Stimulated activated CD8-positive, alpha-beta memory T cell treated with anti-CD3 and anti-CD28 coated beads, Interleukin-7, amount 100 ng/mL, for 4 hours (primary cell): ENCODE results near the gene TSHR.
"Not testable (repeated sequence)": the region's sequence is repeated elsewhere in the genome, so short reads cannot be mapped to it uniquely, and the experiment has no call there.

ENCODE experiments used
- DNase-seq, 2 donors: peaks; one replicate each; pipeline ENCODE4 v3.0.0-alpha.2; 2020; ENCODE audit warnings: low read depth in 2 of 2

TSHR gene

DNA sequence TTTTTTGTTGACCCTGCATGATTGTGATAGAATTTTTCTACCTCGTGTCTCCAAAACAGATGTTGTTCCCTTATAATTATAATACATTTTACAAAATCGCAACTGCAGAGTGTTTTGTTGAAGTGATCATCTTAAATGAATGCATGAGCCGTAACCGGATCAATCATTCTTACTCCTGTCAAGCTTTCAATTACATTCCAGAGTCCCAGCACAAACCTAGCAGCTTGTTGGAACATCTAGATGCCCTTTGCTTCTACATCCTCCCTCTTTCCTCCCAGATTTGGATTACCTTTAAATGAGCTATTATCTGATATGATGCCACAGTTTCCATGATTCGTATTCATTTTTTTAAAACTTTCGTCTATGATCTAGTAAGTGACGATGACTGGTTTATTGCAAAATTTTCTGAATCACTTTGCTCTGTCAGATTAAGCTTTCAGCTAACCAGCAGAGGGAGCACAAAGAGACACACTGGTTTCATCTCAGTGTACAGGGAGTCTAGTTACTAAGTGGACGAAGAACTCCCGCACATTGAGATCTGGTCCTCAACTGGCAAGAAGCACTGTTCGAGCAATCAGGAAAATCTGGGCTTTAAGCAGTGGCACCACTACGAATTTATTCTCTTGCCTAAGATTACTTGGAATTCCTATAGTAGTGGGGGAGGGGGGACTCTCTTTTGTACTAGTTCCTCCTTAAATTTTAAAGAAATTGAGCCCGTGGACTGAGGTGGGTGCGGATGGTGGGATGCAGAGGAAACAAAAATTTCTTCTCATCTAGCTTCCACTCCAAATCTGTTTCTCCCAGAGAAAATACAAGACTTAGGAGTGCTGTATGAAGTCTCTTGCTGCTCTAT is 40.9 kb downstream of the TSHR start:
- DNase-seq, result peak in 1 of 2 donors; percentile 12

DNA sequence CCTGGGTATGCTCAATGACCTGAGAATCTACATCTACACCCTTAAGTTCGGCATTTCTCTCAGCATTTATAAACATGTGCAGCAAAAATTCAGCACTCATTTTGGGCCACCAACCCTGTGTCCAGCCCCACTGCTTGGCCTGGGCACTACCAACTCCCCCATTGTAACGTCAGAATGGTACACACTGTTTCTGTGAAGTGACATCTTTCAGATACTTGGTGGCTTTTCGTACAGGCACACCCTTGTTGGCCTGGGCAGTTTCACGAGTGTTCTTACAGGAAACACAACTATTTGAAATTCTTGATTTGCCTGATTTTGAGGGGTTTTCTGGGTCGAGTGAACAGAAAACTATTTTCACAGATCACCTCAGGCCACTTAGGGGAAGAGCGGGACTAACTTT is 46.0 kb downstream of the TSHR start:
- no peak for DNase-seq

DNA sequence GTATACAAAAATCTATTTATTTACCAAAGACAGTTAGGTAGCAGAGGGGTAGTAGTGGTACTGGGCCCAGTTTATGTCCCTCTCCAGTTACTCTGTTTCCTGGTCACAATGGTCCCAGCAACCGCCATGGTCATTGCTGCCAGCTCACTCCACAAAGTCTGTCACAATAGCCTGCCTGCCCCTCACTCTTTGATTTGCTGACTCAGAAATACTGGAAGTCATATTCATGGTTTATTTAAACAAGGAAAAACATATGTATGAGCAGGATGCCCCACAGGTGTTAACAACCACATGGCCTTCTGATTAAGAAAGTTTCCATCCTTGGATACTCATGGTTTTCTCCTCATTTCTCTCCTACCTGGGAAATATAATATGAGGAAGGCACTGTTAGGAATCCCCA is 49.2 kb downstream of the TSHR start:
- no peak for DNase-seq

DNA sequence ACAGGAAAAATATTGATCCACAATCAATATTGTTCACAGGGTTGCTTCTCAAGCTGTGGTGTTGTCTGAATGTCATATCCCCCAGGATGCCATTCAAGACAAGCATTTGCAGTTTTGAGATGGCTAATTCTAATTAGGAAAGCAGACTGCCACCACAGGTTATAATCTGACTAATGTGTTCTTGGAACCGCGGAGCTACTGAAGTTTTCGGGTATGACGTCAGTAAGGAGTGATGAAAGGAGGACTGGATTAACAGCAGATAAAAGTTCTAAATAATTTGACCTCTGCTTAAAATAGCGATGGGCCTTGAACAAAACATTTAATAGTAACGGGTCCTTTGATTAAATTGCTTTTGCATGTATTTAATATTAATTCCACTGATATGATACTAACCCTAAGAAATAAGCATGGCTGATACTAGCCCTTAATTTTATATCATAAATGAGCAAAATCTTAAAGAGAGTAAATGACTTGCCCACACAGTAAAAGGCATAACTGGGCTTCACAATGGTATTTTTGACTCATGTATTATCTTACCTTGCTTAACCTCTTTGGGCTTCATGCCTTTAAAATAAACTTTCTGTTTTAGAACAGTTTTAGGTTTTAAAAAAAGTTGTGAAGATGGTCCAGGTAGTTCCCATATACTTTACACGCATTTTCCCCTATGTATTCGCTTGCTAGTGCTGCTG is 50.3 kb downstream of the TSHR start:
- no peak for DNase-seq

DNA sequence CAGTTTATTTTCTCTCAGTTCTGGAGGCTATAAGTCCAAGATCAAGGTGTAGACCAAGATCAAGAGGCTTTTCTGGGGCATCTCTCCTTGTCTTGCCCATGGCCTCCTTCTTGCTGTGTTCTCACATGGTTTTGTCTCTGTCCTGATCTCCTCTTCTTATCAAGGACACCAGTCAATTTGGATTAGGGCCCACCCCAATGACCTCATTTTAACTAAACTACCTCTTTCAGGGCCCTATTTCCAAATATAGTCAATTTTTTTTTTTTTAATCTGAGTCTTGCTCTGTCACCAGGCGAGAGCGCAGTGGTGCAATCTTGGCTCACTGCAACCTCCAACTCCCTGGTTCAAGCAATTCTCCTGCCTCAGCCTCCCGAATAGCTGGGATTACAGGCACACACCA is 50.8 kb downstream of the TSHR start:
- DNase-seq, result no peak

DNA sequence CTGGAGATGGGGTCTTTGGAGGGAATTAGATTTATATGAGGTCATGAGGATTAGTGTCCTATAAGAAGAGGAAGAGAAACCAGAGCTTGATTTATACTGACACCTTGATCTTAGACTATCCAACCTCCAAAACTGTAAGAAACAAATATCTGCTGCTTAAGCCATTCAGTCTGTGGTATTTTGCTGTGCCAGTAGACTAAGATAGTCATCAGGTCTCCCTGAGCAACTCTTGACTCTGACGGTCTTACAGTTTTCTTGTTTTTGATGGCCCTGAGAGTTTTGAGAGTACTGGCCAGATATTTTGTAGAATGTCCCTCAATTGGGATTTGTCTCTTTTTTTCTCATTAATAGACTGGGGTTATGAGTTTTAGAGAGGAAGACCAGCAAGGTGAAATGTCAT is 51.7 kb downstream of the TSHR start:
- no peak for DNase-seq

DNA sequence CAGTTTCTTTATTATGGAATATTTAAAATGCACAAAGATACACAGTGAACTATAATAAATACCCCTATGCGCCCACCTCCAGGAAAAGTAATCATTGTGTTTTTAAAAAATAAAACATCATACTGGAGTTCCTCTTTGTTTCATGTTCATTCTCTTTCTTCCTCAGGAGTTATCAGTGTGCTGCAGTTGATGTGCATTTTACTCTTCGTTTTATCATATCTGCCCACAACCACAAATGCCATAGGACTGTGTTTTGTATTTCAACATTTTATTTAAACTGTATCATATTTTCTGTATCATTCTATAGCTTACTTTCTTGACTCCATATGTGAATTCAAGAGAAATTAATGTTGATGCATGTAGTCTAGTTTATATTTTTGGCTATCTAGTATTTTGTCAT is 53.9 kb downstream of the TSHR start:
- DNase-seq, result no peak

DNA sequence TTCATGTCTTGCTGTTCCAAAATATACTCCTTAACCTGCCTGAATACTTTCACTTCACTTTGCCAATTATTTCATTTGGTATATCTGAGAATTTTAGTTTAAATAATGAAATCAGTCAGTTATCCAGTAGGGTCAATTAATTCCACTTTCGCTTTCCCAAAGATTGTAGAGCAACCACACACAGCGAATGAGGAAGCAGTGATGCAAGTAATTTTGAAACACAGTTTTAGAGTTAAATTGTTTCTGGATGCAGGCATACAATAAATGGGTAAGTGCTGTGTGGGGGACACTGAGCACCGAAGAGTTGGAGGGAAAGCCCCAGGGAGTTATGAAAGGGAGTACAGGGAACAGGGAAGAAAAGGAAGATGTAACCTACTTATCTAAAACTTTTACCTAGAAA is 62.8 kb downstream of the TSHR start:
- no peak for DNase-seq

DNA sequence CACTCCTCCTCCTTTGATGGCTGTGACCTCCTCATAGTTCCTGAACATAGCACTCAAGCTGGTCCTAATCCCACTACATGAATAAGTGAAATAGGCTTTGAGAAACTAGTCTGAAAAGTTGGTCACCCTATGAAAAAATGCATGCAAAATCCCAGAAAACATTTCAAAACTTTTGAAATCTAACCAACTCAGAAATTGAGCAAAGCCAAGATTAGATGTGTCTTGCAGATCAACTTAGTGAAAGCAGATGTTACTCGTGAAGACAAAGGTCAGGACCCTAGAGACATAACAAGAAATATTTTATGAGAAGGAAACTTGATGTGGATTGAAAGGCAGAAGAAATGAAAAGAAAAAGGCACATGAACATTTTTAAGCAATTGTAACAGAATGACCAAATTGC is 63.3 kb downstream of the TSHR start:
- no peak for DNase-seq

DNA sequence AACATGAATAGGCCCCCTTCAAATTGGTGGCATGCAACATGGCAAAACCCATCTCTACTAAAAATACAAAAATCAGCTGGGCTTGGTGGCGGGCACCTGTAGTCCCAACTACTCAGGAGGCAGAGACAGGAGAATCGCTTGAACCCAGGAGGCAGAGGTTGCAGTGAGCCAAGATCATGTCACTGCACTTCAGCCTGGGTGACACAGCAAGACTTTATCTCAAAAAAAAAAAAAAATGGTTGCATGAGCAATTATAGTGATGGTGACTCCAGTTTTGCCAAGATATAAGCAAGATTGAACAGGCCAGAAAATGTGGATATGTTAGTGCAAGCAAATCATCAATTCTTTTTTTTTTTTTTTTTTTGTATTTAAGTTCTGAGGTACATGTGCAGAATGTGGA is 63.7 kb downstream of the TSHR start:
- DNase-seq, result not testable (repeated sequence)

DNA sequence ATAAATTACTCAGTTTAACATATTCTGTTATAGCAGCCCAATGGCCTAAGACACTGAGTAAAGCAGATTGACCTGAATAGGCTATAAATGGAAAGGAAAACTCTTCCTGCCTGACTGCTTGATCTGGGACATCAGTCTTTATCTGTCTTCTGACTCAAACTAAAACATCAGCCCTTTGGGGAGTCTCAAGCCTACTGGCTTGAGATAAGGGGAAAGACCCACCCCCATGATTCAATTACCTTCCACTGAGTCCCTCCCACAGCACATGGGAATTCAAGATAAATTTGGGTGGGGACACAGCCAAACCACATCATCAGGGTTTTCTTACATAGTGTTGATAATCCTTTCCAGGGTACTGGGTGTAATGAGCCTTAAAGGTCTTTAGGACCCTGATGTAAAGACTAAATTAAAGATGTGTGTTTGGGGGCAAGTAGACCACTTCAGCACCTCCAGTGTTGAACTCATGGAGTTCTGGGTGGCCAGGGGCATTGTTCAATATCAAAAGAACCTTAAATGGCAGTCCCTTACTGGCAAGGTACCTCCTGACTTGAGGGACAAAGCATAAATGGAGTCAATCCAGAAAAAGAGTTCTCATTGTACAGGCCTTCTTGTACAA is 67.8 kb downstream of the TSHR start:
- DNase-seq, result no peak

DNA sequence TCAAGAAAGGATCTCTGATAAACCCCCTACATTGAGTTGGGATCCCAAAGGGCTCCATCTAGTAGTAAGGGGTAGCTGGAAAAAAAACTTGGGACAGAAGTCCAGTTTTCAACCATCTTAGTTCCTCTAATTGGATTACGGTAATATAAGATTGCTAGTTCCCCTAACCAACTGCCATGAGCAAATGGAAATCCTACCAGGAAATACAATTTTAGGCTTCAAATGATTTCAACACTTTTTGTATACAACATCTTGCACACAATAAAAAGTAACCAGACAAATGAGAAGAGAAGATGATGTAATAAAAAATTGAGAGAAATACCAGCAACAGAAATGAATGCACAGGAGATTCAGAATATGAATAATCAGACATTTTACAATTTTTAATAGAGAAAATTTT is 73.0 kb downstream of the TSHR start:
- DNase-seq, result no peak

DNA sequence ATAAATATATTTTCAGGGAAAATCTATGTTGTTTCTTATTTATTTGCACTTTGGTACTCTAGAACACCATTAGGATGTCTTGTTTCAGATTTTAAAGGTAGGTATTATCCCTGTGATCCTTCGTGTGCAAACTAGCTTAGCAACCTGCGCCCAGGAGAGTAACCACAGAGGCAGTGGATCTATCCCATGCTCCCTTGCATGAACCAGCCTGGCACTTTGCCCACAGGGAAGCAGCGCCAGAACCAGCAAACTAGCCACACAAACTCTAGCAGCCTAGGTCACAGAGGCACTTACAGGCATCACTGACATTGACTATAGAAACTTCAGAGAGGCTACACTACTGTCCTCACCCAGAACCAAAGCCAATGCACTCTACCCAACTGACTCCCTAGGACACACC is 76.1 kb downstream of the TSHR start:
- no peak for DNase-seq

DNA sequence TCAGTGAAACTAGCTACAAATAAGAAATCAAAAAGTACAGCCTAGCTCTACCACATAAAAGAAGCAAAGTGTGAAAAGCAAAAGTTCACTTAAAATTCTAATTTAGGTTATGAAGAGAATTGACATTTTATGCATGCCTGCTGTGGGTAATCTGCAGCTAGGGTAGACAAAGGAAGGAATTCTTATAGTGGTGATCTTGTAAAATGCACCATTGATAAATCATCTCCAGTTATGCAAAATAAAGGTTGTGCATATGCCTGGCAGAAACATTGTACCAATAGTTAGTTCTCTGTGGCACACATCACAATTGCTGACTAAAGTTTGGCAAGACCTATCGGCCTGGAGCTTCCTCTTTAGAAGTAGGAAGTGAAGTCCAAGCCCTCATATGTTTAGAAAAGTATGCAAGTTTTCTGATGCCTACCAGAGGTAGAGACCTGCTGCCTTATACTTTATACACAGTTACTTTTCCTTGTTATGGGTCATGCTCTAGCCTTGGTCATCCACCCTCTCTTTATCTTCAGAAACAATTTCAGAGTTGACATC is 78.3 kb downstream of the TSHR start:
- no peak for DNase-seq

DNA sequence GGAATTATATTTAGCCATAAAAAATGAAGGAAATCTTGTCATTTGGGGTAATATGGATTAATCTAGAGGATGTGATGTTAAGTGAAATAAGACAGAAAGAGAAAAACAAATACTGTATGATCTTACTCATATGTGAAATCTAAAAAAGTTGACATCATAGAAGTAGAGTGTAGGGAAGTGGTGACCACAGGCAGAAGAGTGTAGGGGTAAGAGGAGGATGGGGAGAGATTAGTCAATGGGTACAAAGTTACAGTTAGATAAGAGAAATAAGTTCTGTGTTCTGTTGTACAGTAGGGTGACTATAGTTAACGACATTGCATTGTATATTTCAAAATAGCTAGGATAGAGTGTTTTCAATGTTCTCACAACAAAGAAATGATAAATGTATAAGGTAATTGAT is 87.0 kb downstream of the TSHR start:
- no peak for DNase-seq

DNA sequence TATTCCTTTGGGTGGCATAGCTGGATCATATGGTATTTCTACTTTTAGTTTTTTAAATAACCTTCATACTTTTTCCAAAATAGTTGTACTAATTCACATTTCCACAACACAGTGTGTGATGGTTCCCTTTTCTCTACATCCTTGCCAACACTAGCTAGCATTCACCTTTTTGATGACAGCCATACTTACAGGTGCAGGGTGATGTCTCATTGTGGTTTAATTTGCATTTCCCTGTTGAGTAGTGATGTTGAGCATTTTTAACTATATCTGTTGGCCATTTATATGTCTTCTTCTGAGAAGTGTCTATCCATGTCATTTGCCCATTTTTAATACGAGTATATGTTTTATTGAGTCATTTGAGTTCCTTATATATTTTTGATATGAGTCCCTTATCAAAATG is 96.1 kb downstream of the TSHR start:
- no peak for DNase-seq

DNA sequence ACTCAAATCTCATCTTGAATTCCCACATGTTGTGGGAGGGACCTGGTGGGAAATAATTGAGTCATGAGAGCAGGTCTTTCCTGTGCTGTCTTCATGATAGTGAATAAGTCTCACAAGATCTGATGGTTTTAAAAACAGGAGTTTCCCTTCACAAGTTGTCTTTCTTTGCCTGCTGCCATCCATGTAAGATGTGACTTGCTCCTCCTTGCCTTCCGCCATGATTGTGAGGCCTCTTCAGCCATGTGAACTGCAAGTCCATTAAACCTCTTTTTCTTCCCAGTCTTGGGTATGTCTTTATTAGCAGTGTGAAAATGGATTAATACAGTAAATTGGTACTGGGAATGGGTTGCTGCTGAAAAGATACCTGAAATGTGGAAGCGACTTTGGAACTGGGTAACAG is 98.6 kb downstream of the TSHR start:
- not testable (repeated sequence) for DNase-seq

DNA sequence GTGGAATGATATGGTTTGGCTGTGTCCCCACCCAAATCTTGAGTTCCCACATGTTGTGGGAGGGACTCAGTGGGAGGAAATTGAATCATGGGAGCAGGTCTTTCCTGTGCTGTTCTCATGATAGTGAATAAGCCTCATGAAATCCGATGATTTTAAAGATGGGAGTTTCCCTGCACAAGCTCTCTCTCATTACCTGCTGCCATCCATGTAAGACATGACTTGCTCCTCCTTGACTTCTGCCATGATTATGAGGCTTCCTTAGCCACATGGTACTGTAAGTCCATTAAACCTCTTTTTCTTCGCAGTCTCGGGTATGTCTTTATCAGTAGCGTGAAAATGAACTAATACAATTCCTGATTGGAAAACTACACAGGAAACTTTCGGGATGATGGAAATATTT is 100.5 kb downstream of the TSHR start:
- DNase-seq, result no peak

DNA sequence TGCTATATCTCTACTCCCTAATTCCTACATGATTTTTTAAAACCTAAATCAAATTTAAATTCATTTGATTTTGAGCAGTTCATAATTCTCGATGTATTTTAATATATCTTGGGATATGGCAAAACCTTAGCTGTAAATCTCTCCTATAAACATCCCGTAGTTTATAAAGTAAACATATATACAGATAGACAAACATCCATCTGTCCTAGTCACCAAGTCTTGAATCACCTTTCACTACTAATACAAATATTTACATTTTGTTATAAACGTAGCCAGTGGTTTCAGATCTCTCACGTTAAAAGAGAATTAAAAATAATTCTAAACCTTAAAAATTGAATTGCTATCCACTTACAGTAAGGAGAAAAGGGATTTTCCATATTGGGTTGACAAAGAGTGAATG is 107.0 kb downstream of the TSHR start:
- DNase-seq, result no peak

DNA sequence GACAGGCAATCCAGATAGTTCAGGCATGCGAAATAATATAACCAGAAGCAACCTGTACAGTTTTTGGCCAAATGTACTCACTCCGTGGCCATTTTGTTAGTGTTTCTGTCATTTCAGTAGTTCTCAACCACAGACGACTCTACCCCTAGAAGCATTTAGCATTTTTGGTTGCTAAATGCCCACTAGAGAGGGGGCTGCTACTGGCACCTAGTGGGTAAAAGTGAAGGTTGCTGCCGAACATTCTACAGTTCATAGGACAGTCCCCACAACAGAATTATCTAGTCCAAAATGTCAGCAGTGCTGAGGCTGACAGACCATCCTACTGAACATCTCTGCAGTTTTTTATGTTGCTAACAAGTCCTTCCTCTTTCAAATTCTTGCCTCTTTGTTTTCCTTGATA is 107.4 kb downstream of the TSHR start:
- DNase-seq, result no peak

DNA sequence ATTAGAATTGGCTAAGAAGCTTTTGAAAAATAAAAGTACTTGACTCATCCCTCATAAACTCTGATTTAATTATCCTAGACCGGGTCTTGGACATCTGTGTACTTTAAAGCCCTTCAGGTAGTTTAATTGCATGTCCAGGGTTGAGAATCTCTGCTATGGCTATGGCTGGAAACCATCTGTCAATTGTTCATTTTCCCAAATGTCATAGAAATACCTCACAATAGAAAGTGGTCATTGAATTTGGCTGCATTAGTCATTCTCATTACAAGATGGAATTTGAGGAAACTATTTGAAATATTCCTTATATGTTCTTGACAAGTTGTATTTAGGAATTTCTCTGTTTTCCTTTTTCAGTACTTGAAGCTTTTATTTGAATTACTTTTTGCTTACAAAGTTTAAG is 111.3 kb downstream of the TSHR start:
- no peak for DNase-seq

DNA sequence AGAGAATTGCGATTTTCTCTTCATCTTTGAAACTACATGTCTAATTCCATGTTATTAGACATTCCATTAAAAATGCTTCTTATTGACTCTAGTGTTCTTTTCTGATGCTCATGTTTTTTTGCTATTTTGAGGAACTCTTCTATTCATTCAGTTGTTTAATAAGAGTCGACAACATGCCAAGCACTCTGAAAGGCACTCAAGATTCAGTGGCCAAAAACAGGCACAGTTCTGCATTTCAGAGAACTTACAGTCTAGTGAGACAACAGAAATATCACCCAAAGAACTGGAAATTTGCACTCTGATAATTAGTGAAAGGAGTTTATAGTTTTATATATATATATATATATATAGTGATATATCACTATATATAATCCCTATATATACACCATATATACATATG is 111.7 kb downstream of the TSHR start:
- no peak for DNase-seq
